ENCODE measurements around the gene ST6GALNAC3.

GRCh38 chr1:76473591-76473990, 399.0 kb downstream of the ST6GALNAC3 start:
- no peak for TF ChIP-seq POLR2AphosphoS5 (IDR thresholded peaks at IDR 0.05; ENCODE audit: low read depth, low read length)
- no peak for TF ChIP-seq EZH2 (IDR thresholded peaks at IDR 0.05)
- no peak for TF ChIP-seq ELF1 (IDR thresholded peaks at IDR 0.05; ENCODE audit: borderline replicate concordance, low read depth)
- TF ChIP-seq CTCF (IDR thresholded peaks at IDR 0.05 in 2 of 3, conservative IDR thresholded peaks at IDR 0.05 in 1 of 3; ENCODE audit: borderline replicate concordance in 1 of 3, insufficient read depth in 1 of 3, low read depth in 2 of 3, low read length in 2 of 3) = no peak

All from HCT116 (cell line).